ENCODE measurements around the gene C16orf86.

DNA sequence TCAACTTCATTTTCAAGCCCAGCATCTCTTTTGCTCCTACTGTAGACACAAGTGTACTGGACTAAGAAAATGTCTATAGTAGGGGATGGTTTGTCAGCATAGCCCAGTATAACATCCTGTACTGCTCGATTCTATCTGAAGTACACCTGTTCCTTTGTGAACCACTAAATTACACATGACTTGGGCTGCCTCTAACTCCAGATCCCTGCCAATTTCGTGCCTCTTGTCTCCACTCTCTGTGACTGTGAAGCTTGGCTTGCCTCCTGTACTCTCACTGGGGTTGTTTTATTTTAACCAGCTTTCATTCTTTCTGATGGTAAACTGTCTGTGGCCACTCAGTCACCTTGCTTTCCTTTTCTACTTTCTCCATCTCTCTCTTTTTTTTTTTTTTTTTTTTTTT, 28.0 kb downstream of the C16orf86 start:
- TF ChIP-seq ZFP3 (CRISPR knock-in tag; IDR thresholded peaks at IDR 0.05) (no peak), ZNF565 (CRISPR knock-in tag; conservative IDR thresholded peaks at IDR 0.05; ENCODE audit: low read depth) (no peak), GLIS3 (CRISPR knock-in tag; IDR thresholded peaks at IDR 0.05) (no peak), ZFP30 (CRISPR knock-in tag; IDR thresholded peaks at IDR 0.05) (no peak), ARNTL (CRISPR knock-in tag; IDR thresholded peaks at IDR 0.05; ENCODE audit: borderline replicate concordance, low read depth) (no peak), TOX (CRISPR knock-in tag; IDR thresholded peaks at IDR 0.05; ENCODE audit: borderline replicate concordance) (no peak), ESRRG (CRISPR knock-in tag; IDR thresholded peaks at IDR 0.05) (no peak), SNAI2 (CRISPR knock-in tag; IDR thresholded peaks at IDR 0.05) (no peak), BACH2 (CRISPR knock-in tag; IDR thresholded peaks at IDR 0.05; ENCODE audit: borderline replicate concordance) (no peak), ISL1 (CRISPR knock-in tag; IDR thresholded peaks at IDR 0.05) (no peak)
- TF ChIP-seq, protein P1, sequence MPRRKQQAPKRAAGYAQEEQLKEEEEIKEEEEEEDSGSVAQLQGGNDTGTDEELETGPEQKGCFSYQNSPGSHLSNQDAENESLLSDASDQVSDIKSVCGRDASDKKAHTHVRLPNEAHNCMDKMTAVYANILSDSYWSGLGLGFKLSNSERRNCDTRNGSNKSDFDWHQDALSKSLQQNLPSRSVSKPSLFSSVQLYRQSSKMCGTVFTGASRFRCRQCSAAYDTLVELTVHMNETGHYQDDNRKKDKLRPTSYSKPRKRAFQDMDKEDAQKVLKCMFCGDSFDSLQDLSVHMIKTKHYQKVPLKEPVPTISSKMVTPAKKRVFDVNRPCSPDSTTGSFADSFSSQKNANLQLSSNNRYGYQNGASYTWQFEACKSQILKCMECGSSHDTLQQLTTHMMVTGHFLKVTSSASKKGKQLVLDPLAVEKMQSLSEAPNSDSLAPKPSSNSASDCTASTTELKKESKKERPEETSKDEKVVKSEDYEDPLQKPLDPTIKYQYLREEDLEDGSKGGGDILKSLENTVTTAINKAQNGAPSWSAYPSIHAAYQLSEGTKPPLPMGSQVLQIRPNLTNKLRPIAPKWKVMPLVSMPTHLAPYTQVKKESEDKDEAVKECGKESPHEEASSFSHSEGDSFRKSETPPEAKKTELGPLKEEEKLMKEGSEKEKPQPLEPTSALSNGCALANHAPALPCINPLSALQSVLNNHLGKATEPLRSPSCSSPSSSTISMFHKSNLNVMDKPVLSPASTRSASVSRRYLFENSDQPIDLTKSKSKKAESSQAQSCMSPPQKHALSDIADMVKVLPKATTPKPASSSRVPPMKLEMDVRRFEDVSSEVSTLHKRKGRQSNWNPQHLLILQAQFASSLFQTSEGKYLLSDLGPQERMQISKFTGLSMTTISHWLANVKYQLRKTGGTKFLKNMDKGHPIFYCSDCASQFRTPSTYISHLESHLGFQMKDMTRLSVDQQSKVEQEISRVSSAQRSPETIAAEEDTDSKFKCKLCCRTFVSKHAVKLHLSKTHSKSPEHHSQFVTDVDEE (CRISPR knock-in tag; IDR thresholded peaks at IDR 0.05) = no peak
- TF ChIP-seq, protein P2, sequence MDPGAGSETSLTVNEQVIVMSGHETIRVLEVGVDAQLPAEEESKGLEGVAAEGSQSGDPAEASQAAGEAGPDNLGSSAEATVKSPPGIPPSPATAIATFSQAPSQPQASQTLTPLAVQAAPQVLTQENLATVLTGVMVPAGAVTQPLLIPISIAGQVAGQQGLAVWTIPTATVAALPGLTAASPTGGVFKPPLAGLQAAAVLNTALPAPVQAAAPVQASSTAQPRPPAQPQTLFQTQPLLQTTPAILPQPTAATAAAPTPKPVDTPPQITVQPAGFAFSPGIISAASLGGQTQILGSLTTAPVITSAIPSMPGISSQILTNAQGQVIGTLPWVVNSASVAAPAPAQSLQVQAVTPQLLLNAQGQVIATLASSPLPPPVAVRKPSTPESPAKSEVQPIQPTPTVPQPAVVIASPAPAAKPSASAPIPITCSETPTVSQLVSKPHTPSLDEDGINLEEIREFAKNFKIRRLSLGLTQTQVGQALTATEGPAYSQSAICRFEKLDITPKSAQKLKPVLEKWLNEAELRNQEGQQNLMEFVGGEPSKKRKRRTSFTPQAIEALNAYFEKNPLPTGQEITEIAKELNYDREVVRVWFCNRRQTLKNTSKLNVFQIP (CRISPR knock-in tag; IDR thresholded peaks at IDR 0.05; ENCODE audit: borderline replicate concordance, low read depth) = no peak

Data from SK-N-SH treated with all-trans-retinoic acid at 6 μM for 48 hours (cell line).